ENCODE measurements around the gene NEK11.
"Not testable (repeated sequence)": the region's sequence is repeated elsewhere in the genome, so short reads cannot be mapped to it uniquely, and the experiment has no call there.

The NEK11 gene

GRCh38 chr3:131277836-131278497, 251.3 kb downstream of the NEK11 start:
- no peak for FAIRE-seq

GRCh38 chr3:131279577-131279976, 252.9 kb downstream of the NEK11 start:
- FAIRE-seq (no peak), DNase-seq (ENCODE audit: extremely low spot score, insufficient read length, low read depth) (no peak)

More at GRCh38 chr3:131277836-131278497, 251.3 kb downstream of the NEK11 start:
- DNase-seq (ENCODE audit: extremely low spot score, insufficient read length, low read depth): no peak

DNA sequence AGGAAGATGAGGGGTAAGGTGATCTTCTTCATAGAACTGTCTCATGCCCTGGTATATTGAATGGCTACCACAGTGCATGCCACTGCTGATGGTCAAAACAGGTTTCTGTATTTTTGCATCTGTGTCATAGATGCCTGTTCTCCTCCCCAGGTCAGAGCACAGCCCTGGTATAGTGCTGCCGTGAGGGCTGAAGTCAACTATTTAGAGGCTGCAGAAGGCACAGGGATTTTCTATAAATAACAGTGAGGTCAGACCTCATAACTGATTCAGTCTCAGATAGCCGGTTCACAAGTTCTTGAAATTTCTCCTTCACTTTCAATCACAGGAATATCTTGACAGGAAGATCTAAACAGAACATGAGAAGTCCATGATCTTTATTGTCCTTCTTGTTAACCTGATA, 255.7 kb downstream of the NEK11 start:
- FAIRE-seq (no peak), DNase-seq (ENCODE audit: extremely low spot score, insufficient read length, low read depth) (no peak)

DNA sequence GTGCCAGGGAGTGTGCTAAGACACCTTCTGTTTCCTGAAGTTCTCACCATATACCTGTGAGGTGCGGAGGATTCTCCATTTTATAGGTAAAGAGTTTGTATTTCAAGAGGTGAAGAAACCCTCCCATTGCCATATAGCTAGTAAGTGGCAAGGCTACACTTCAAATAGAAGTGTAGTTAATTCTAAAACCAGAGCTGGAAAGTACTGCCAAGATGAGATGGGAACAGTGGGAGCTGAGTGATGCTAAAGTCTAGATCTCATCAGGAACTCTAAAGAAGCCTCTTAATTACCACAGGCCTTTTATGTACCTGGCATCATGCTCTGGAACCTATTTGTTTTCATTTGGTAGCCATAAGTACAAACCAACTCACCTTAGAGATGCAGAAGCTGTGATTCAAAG, 256.3 kb downstream of the NEK11 start:
- no peak for DNase-seq (ENCODE audit: extremely low spot score, insufficient read length, low read depth)
- no peak for FAIRE-seq

DNA sequence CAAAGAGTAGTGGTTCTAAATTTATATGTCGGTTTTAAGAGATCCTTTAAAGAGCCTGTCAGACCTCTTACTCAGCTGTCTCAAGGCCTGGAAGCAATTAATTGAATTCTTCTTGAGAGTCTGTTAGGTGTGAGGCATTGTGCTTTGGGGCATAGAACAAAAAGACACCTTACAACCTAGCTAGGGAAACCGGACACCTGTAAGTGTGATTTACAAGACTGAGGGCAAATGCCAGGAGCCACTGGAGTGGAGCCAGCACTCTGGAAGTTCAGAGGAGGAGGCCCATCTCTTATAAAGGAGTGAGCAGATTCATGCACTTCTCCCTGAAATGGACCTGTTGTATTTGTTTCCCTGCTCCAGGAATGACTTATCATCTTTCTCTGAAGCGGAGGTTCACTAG, 257.2 kb downstream of the NEK11 start:
- DNase-seq (ENCODE audit: extremely low spot score, insufficient read length, low read depth) (no peak), FAIRE-seq (no peak)

DNA sequence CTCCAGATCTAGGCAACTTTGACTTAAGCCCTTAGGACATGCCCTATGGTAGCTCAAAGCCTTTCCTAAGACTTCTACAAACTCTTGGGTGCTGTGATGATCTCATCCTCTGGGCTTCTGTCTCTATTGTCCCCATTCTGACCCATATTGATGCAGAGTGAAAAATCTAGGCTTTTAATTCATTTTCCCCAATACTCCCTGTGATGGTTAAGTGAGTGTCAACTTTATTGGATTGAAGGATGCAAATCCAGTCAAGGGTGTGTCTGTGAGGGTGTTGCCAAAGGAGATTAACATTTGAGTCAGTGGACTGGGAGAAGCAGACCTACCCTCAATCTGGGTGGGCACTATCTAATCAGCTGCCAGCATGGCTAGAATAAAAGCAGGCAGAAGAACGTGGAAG, 257.6 kb downstream of the NEK11 start:
- DNase-seq (ENCODE audit: extremely low spot score, insufficient read length, low read depth): no peak

GRCh38 chr3:131285456-131285855, 258.8 kb downstream of the NEK11 start:
- FAIRE-seq: no peak
- no peak for DNase-seq (ENCODE audit: extremely low spot score, insufficient read length, low read depth)

More for the DNA sequence above, 257.6 kb downstream of the NEK11 start:
- no peak for FAIRE-seq

DNA sequence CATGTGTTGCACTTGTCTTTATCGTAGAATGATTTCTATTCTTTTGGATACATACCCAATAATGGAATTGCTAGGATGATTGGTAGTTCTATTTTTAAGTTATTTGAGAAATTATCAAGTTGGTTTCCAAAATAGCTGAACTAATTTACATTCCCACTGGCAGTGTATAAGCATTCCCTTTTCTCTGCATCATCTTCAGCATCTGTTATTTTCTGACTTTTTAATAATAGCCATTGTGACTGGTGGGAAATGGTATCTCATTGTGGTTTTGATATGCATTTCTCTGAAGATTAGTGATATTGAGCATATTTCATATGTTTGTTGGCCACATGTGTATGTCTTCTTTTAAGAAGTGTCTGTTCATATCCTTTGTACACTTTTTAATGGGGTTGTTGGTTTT, 273.2 kb downstream of the NEK11 start:
- DNase-seq (ENCODE audit: extremely low spot score, insufficient read length, low read depth): no peak
- no peak for FAIRE-seq

- DNase-seq (ENCODE audit: extremely low spot score, insufficient read length, low read depth) (no peak), FAIRE-seq (no peak)
Observed at GRCh38 chr3:131303848-131304247, 277.2 kb downstream of the NEK11 start.

- FAIRE-seq: no peak
- no peak for DNase-seq (ENCODE audit: extremely low spot score, insufficient read length, low read depth)
Observed at GRCh38 chr3:131304890-131305289, 278.2 kb downstream of the NEK11 start.

- DNase-seq (ENCODE audit: extremely low spot score, insufficient read length, low read depth) (no peak), FAIRE-seq (no peak)
Observed at GRCh38 chr3:131306242-131306641, 279.6 kb downstream of the NEK11 start.

GRCh38 chr3:131314318-131314717, 287.6 kb downstream of the NEK11 start:
- no peak for FAIRE-seq
- no peak for DNase-seq (ENCODE audit: extremely low spot score, insufficient read length, low read depth)

DNA sequence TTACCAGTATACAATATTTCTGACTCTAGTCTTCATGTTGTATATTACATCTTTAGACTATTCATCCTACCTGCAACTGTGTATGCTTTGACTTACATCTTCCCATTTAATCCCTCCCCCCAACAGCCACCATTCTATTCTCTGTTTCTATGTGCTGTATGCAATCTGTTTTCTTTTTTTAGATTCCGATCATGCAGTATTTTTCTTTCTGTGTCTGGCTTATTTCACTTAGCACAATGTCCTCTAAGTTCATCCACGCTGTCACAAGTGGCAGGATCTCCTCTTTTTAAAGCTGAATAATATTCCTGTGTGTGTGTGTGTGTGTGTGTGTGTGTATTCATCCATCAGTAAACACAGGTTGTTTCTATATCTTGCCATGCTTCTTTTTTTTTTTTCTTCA, 288.5 kb downstream of the NEK11 start:
- no peak for FAIRE-seq
- DNase-seq (ENCODE audit: extremely low spot score, insufficient read length, low read depth): no peak

DNA sequence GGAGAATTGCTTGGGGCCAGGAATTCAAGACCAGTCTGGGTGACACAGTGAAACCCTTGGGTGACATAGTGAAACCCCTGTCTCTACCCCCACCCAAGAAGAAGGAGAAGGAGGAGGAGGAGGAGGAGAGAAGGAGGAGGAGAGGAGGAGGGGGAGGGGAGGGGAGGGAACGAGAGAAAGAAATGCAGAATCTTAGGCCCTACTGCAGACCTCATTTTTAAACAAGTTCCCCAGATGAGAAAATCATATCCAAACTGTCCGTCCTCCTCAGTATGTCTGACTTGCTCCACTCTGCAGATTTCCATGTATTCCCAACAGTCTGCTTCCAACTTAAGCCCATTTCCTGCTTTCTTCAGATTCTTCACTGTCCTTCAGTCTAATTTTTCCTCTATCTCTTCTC, 291.0 kb downstream of the NEK11 start:
- FAIRE-seq (no peak), DNase-seq (ENCODE audit: extremely low spot score, insufficient read length, low read depth) (no peak)

- DNase-seq (ENCODE audit: extremely low spot score, insufficient read length, low read depth) (no peak), FAIRE-seq (no peak)
Observed at GRCh38 chr3:131323014-131323413, 296.3 kb downstream of the NEK11 start.

- FAIRE-seq: no peak
Observed at GRCh38 chr3:131323792-131324191, 297.1 kb downstream of the NEK11 start.

DNA sequence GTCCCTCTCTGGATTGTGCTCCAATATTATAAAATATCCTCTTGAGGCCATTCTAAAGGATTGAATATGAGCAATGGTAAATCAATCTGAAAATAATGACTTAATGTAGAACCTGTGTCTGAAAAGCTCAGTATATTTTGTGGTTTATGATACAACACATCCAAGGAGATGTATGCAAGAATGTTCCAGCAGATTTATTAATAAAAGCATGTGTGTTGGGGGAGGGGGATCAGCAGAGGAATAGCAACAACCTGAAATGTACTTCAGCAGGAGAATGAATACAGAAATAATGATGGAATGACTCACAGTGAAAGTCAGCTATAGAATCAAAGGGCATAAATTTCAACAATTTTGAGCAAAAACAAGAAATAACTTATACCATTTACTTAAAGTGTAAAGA, 298.2 kb downstream of the NEK11 start:
- no peak for DNase-seq (ENCODE audit: extremely low spot score, insufficient read length, low read depth)
- no peak for FAIRE-seq

More at GRCh38 chr3:131323792-131324191, 297.1 kb downstream of the NEK11 start:
- no peak for DNase-seq (ENCODE audit: extremely low spot score, insufficient read length, low read depth)

DNA sequence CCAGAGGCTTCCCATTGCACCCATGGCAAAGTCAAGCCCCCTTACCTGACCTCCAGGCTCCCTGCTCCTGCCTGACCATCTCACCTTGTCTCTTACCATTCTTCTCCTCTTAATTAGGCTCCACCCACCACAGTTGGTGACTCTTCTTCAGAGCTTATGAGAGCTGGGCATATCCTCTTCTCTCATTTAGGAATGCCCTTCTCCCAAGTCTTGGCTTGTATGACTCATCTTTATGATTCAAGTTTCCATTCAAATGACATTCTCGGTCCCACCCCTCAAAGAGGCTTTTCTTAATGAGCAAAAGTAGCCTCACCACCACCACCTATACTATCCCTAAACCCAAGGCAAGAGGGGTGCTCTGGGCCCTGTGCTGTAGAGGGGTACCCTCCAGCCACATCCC, 299.6 kb downstream of the NEK11 start:
- FAIRE-seq (no peak), DNase-seq (ENCODE audit: extremely low spot score, insufficient read length, low read depth) (no peak)

- FAIRE-seq: no peak
- DNase-seq (ENCODE audit: extremely low spot score, insufficient read length, low read depth): no peak
Observed at GRCh38 chr3:131328721-131329120, 302.0 kb downstream of the NEK11 start.

DNA sequence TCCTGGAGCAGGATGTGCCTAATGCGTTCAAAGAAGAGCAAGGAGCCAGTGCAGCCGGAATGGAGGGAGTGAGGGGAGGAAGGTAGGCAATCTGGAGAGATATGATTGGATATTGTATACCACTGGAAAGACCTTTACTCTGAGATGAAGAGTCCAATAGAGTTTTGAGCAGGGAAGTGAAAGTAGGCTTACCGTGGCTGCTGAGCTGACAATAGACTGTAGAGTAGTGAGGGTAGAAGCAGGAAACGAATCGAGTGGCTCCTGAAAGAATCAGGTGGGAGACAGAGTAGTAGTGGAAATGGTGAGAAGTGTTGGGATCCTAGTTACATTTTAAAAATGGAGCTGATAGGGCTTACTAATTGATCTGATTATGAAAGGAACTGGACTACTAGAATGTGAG, 303.1 kb downstream of the NEK11 start:
- DNase-seq (ENCODE audit: extremely low spot score, insufficient read length, low read depth): no peak
- no peak for FAIRE-seq

DNA sequence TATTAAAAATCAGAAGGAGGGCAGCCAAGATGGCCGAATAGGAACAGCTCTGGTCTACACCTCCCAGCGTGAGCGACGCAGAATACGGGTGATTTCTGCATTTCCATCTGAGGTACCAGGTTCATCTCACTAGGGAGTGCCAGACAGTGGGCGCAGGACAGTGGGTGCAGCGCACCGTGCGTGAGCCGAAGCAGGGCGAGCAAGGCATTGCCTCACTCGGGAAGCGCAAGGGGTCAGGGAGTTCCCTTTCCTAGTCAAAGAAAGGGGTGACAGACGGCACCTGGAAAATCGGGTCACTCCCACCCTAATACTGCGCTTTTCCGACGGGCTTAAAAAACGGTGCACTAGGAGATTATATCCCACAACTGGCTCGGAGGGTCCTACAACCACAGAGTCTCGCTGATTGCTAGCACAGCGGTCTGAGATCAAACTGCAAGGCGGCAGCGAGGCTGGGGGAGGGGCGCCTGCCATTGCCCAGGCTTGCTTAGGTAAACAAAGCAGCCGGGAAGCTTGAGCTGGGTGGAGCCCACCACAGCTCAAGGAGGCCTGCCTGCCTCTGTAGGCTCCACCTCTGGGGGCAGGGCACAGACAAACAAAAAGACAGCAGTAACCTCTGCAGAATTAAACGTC, 304.9 kb downstream of the NEK11 start:
- not testable (repeated sequence) for FAIRE-seq; DNase-seq (ENCODE audit: extremely low spot score, insufficient read length, low read depth)

Measured in GM18507 (cell line).